ENCODE data around the gene YDJC. TPM values are rescaled to one million over a fixed set of nuclear protein-coding genes. Genes with fewer than 3 reads are reported as not detected.

The YDJC gene
- total and polyA plus RNA-seq, 9 of the 15 experiments (the other 6 are each of a cell fraction or from before 2014, with no cell fraction given) = 13.5 to 871 (median 164) TPM

- TF ChIP-seq CXXC5 (CRISPR knock-in tag; IDR thresholded peaks at IDR 0.05) (no peak), HDAC3 (IDR thresholded peaks at IDR 0.05; ENCODE audit: borderline replicate concordance, partially characterized antibody) (no peak), HMG20B (CRISPR knock-in tag; IDR thresholded peaks at IDR 0.05) (no peak), FOXP1 (CRISPR knock-in tag; IDR thresholded peaks at IDR 0.05) (peak; percentile 49; the same call in 1 of the 2 replicates), ARID3B (CRISPR knock-in tag; IDR thresholded peaks at IDR 0.05; ENCODE audit: borderline replicate concordance) (peak; percentile 93; the same call in 1 of the 2 replicates), ZNF696 (CRISPR knock-in tag; conservative IDR thresholded peaks at IDR 0.05) (no peak), CCNT2 (IDR thresholded peaks at IDR 0.05; ENCODE audit: borderline replicate concordance, extremely low read depth, insufficient read length, low read depth, low read length) (no peak), OTX1 (CRISPR knock-in tag; IDR thresholded peaks at IDR 0.05) (0 out of 2 replicates have a peak, but pooled peaks have one; percentile 60), SIX5 (IDR thresholded peaks at IDR 0.05; ENCODE audit: borderline replicate concordance in 1 of 2, insufficient read depth in 1 of 2, low read depth in 1 of 2, low read length in 2 of 2) (no peak), PATZ1 (CRISPR knock-in tag; IDR thresholded peaks at IDR 0.05; ENCODE audit: borderline replicate concordance) (no peak), HOXB6 (CRISPR knock-in tag; IDR thresholded peaks at IDR 0.05; ENCODE audit: borderline replicate concordance) (peak; percentile 84; the same call in 1 of the 2 replicates), ZFP30 (CRISPR knock-in tag; IDR thresholded peaks at IDR 0.05; ENCODE audit: borderline replicate concordance) (no peak), KAT2B (IDR thresholded peaks at IDR 0.05; ENCODE audit: low read depth, low read length) (no peak), ZEB2 (IDR thresholded peaks at IDR 0.05) (no peak), ZNF592 (IDR thresholded peaks at IDR 0.05) (no peak), ZNF384 (IDR thresholded peaks at IDR 0.05; ENCODE audit: low read depth, low read length) (no peak), ZNF3 (CRISPR knock-in tag; IDR thresholded peaks at IDR 0.05) (no peak), BCOR (IDR thresholded peaks at IDR 0.05) (no peak), PHF20 (IDR thresholded peaks at IDR 0.05; ENCODE audit: partially characterized antibody) (no peak), ZNF274 (IDR thresholded peaks at IDR 0.05; ENCODE audit: borderline replicate concordance, low read depth, low read length) (no peak)
These were observed 46.8 kb downstream of the YDJC start (continued) for GRCh38 chr22:21582801-21583740.

All from K562 (cell line).